Naive thymus-derived CD4-positive, alpha-beta T cell (primary cell): ENCODE measurements around the gene PDCD4. TPM values are rescaled to one million over a fixed set of nuclear protein-coding genes. Genes with fewer than 3 reads are reported as not detected.

ENCODE experiments used
- ATAC-seq: fragments of 150-1000 bp; cut with Tn5 transposase; 2 replicates; pipeline ENCODE4 v1.10.0; 2021; ENCODE audit warnings: mild to moderate bottlenecking, moderate library complexity
- CTCF ChIA-PET: fragments of 350-600 bp; sonication (Branson Sonifier 250); formaldehyde crosslinking; loops from one replicate; lab custom pipeline; 2021; ENCODE audit warnings: antibody characterized with exemption; lab: Charles Lee
- POLR2A ChIA-PET: fragments of 350-600 bp; sonication (Branson Sonifier 250); formaldehyde crosslinking; loops from one replicate; lab custom pipeline; 2021; ENCODE audit warnings: antibody characterized with exemption, inconsistent platforms; lab: Charles Lee
- DNase-seq, 9 donors: peaks; one replicate each; pipeline versions ENCODE4 v3.0.0 to v3.0.0-alpha.2; 2020 to 2022; ENCODE audit warnings: mixed read lengths in 1 of 9
- H3K27ac ChIP-seq: one replicate; pipeline ENCODE4 v1.7.0; 2013; ENCODE audit warnings: mild to moderate bottlenecking, low read depth, low read length, moderate library complexity
- H3K27me3 ChIP-seq, 2 donors: one replicate each; pipeline ENCODE4 v1.7.0; 2013; ENCODE audit warnings: low read length in 2 of 2, mild to moderate bottlenecking in 2 of 2, moderate library complexity in 2 of 2; ENCODE audit not compliant: control insufficient read depth in 2 of 2, insufficient read depth in 2 of 2
- H3K36me3 ChIP-seq, 3 experiments: 1 replicate in 2 of 3; 2 replicates in 1 of 3; pipeline ENCODE4 v1.7.0; 2013; ENCODE audit warnings: low read length in 3 of 3, mild to moderate bottlenecking in 3 of 3, moderate library complexity in 1 of 3; ENCODE audit not compliant: insufficient read depth in 3 of 3, control insufficient read depth in 2 of 3
- H3K4me1 ChIP-seq, 2 donors: one replicate each; pipeline ENCODE4 v1.7.0; 2013; ENCODE audit warnings: low read length in 2 of 2, mild to moderate bottlenecking in 2 of 2, moderate library complexity in 1 of 2; ENCODE audit not compliant: control insufficient read depth in 2 of 2, insufficient read depth in 2 of 2
- H3K4me3 ChIP-seq: 2 replicates; pipeline ENCODE4 v1.7.0; 2013; ENCODE audit warnings: mild to moderate bottlenecking, low read length
- H3K9me3 ChIP-seq, 3 experiments: 1 replicate in 2 of 3; 2 replicates in 1 of 3; pipeline ENCODE4 v1.7.0; 2013; ENCODE audit warnings: low read length in 3 of 3; ENCODE audit not compliant: control insufficient read depth in 2 of 3
- H3K27ac Mint-ChIP-seq, 9 donors: one replicate each; pipeline ENCODE4 v1.8.0; 2020 to 2022; ENCODE audit warnings: mixed read lengths in 9 of 9, mild to moderate bottlenecking in 8 of 9, moderate library complexity in 5 of 9, inconsistent platforms in 2 of 9
- H3K27me3 Mint-ChIP-seq, 5 donors: one replicate each; pipeline ENCODE4 v1.8.0; 2021 to 2022; ENCODE audit warnings: mixed read lengths in 5 of 5, mild to moderate bottlenecking in 1 of 5
- H3K36me3 Mint-ChIP-seq, 5 donors: one replicate each; pipeline ENCODE4 v1.8.0; 2020 to 2022; ENCODE audit warnings: mixed read lengths in 5 of 5, mild to moderate bottlenecking in 3 of 5, inconsistent platforms in 1 of 5
- H3K4me1 Mint-ChIP-seq, 7 donors: one replicate each; pipeline ENCODE4 v1.8.0; 2020 to 2022; ENCODE audit warnings: mixed read lengths in 7 of 7, mild to moderate bottlenecking in 3 of 7, inconsistent platforms in 1 of 7
- H3K4me3 Mint-ChIP-seq, 10 donors: one replicate each; pipeline ENCODE4 v1.8.0; 2020 to 2022; ENCODE audit warnings: mild to moderate bottlenecking in 10 of 10, mixed read lengths in 10 of 10, moderate library complexity in 6 of 10, inconsistent platforms in 2 of 10
- H3K9me3 Mint-ChIP-seq, 11 donors: one replicate each; pipeline ENCODE4 v1.8.0; 2020 to 2022; ENCODE audit warnings: mixed read lengths in 11 of 11, mild to moderate bottlenecking in 4 of 11, inconsistent platforms in 1 of 11, moderate library complexity in 1 of 11
- intact Hi-C, 2 donors: fragments of 100-400 bp; cut with micrococcal nuclease; formaldehyde crosslinking; loops; one replicate each; pipeline ENCODE4 v1.15.1; 2023
- polyA plus RNA-seq, 2 donors: library from polyadenylated mRNA; unstranded; fragments of 300-500 nt; fragmentation: Illumina TruSeq; gene quantifications; one replicate each; pipeline ENCODE4 v1.2.3, GENCODE V29; 2021
- total RNA-seq, 6 experiments: library from RNA in 5 of 6; stranded (reverse) in 5 of 6; gene quantifications; 1 replicate in 5 of 6; 2 replicates in 1 of 6; pipeline ENCODE4 v1.2.3 and lab custom pipeline; 2021 to 2026

Gene PDCD4
- total and polyA plus RNA-seq, 7 experiments from 2014 or later = 93.7 to 295 (median 253) TPM

- Mint-ChIP-seq H3K27ac (peak overlapping the region in 8 of 9 donors; percentile 33 to 84 (median 63)), H3K4me1 (peaks cover 48 to 92% (median 88%) of the 10 kb centered on the region in 7 donors), H3K36me3 (peaks cover 0 to 27% (median 0%) of the 10 kb centered on the region in 5 donors), H3K4me3 (peak overlapping the region in 7 of 10 donors; percentile 17 to 67 (median 58)), H3K27me3 (no peaks in the 10 kb centered on the region), H3K9me3 (peaks cover 0 to 4% (median 0%) of the 10 kb centered on the region in 11 donors)
- H3K36me3 ChIP-seq = no peaks in the 10 kb centered on the region
- ATAC-seq = no peak
- H3K4me3 ChIP-seq = no peak overlapping the region
- no peaks in the 10 kb centered on the region for H3K9me3 ChIP-seq
- ChIA-PET CTCF (interaction anchor here (0.9 kb wide), 1 partner anchor 28 kb away, joined by 3 read pairs; no protein-coding TSS in a partner anchor), POLR2A (interaction anchor here (1.0 to 3.0 kb wide), 10 partner anchors 9 to 52 kb away, joined by 3 to 21 read pairs (median 8); partner anchors contain the start of gene PDCD4)
- H3K27me3 ChIP-seq = no peaks in the 10 kb centered on the region
- H3K4me1 ChIP-seq = peaks cover 80 to 82% of the 10 kb centered on the region in 2 donors
- H3K27ac ChIP-seq = no peak overlapping the region
- DNase-seq = no peak
- intact Hi-C loops = no loop called here
Observed at GRCh38 chr10:110853921-110854605, 17.7 kb upstream of the PDCD4 start.

- Mint-ChIP-seq H3K9me3 (peaks cover 0 to 5% (median 0%) of the 10 kb centered on the region in 11 donors), H3K4me1 (peaks cover 54 to 92% (median 88%) of the 10 kb centered on the region in 7 donors), H3K4me3 (peak overlapping the region in 9 of 10 donors; percentile 29 to 79 (median 65)), H3K36me3 (peaks cover 0 to 28% (median 0%) of the 10 kb centered on the region in 5 donors), H3K27ac (peak overlapping the region; percentile 67 to 100 (median 97)), H3K27me3 (no peaks in the 10 kb centered on the region)
- H3K27me3 ChIP-seq = no peaks in the 10 kb centered on the region
- H3K36me3 ChIP-seq = no peaks in the 10 kb centered on the region
- POLR2A ChIA-PET = interaction anchor here (0.7 to 6.7 kb wide), 17 partner anchors 10 to 54 kb away, joined by 3 to 76 read pairs (median 5); partner anchors contain the start of gene PDCD4
- intact Hi-C loops = no loop called here
- H3K27ac ChIP-seq = peak overlapping the region; percentile 83
- peaks cover 81 to 89% of the 10 kb centered on the region in 2 donors for H3K4me1 ChIP-seq
- ATAC-seq = peak; percentile 19
- H3K9me3 ChIP-seq = no peaks in the 10 kb centered on the region
- no peak overlapping the region for H3K4me3 ChIP-seq
- CTCF ChIA-PET = interaction anchor here (0.6 to 4.7 kb wide), 9 partner anchors 10 to 88 kb away, joined by 3 to 22 read pairs (median 4); no protein-coding TSS in a partner anchor
- no peak for DNase-seq
Observed at GRCh38 chr10:110857265-110858171, 14.2 kb upstream of the PDCD4 start.

- peaks cover 0 to 5% (median 0%) of the 10 kb centered on the region in 11 donors for H3K9me3 Mint-ChIP-seq
- intact Hi-C loops = no loop called here
- DNase-seq = no peak
Observed at GRCh38 chr10:110858297-110858934, 13.3 kb upstream of the PDCD4 start.

GRCh38 chr10:110859206-110859972, 12.3 kb upstream of the PDCD4 start:
- intact Hi-C loops = no loop called here
- Mint-ChIP-seq H3K4me1 (peaks cover 55 to 92% (median 88%) of the 10 kb centered on the region in 7 donors), H3K9me3 (peaks cover 0 to 5% (median 0%) of the 10 kb centered on the region in 11 donors), H3K27me3 (no peaks in the 10 kb centered on the region), H3K36me3 (peaks cover 0 to 35% (median 0%) of the 10 kb centered on the region in 5 donors), H3K4me3 (peak overlapping the region; percentile 7 to 79 (median 68)), H3K27ac (peak overlapping the region; percentile 94 to 100 (median 97))
- no peak for ATAC-seq
- Histone ChIP-seq H3K9me3 (no peaks in the 10 kb centered on the region), H3K36me3 (no peaks in the 10 kb centered on the region), H3K4me1 (peaks cover 82 to 89% of the 10 kb centered on the region in 2 donors), H3K4me3 (peak overlapping the region; percentile 1), H3K27ac (peak overlapping the region; percentile 83), H3K27me3 (no peaks in the 10 kb centered on the region)
- ChIA-PET CTCF (interaction anchor here (1.0 to 4.7 kb wide), 4 partner anchors 9 to 56 kb away, joined by 3 to 22 read pairs (median 10); no protein-coding TSS in a partner anchor), POLR2A (interaction anchor here (0.7 to 6.7 kb wide), 14 partner anchors 8 to 649 kb away, joined by 3 to 76 read pairs (median 6); partner anchors contain the start of genes BBIP1 and PDCD4)
- no peak for DNase-seq

More at GRCh38 chr10:110858297-110858934, 13.3 kb upstream of the PDCD4 start:
- H3K27ac Mint-ChIP-seq = peak overlapping the region; percentile 67 to 100 (median 97)
- H3K36me3 Mint-ChIP-seq = peaks cover 0 to 33% (median 0%) of the 10 kb centered on the region in 5 donors
- Histone ChIP-seq H3K27ac (peak overlapping the region; percentile 83), H3K27me3 (no peaks in the 10 kb centered on the region), H3K9me3 (no peaks in the 10 kb centered on the region), H3K4me3 (no peak overlapping the region), H3K4me1 (peaks cover 81 to 89% of the 10 kb centered on the region in 2 donors), H3K36me3 (no peaks in the 10 kb centered on the region)
- H3K27me3 Mint-ChIP-seq = no peaks in the 10 kb centered on the region
- H3K4me1 Mint-ChIP-seq = peaks cover 56 to 92% (median 88%) of the 10 kb centered on the region in 7 donors
- ATAC-seq = no peak
- POLR2A ChIA-PET = interaction anchor here (0.7 to 6.7 kb wide), 20 partner anchors 9 to 648 kb away, joined by 3 to 76 read pairs (median 5); partner anchors contain the start of genes BBIP1 and PDCD4
- H3K4me3 Mint-ChIP-seq = peak overlapping the region; percentile 42 to 79 (median 66)
- CTCF ChIA-PET = interaction anchor here (0.6 to 4.7 kb wide), 9 partner anchors 9 to 89 kb away, joined by 3 to 22 read pairs (median 4); no protein-coding TSS in a partner anchor

GRCh38 chr10:110859973-110860376, 11.8 kb upstream of the PDCD4 start:
- no peaks in the 10 kb centered on the region for H3K27me3 Mint-ChIP-seq

More at GRCh38 chr10:110859973-110860376, 11.8 kb upstream of the PDCD4 start:
- Histone ChIP-seq H3K9me3 (no peaks in the 10 kb centered on the region), H3K4me1 (peaks cover 80 to 88% of the 10 kb centered on the region in 2 donors), H3K27ac (peak overlapping the region; percentile 83), H3K27me3 (no peaks in the 10 kb centered on the region), H3K4me3 (peak overlapping the region; percentile 1), H3K36me3 (no peaks in the 10 kb centered on the region)
- DNase-seq (no peak), ATAC-seq (no peak)
- Mint-ChIP-seq H3K9me3 (peaks cover 0 to 5% (median 0%) of the 10 kb centered on the region in 11 donors), H3K4me1 (peaks cover 60 to 92% (median 88%) of the 10 kb centered on the region in 7 donors), H3K27ac (peak overlapping the region; percentile 94 to 100 (median 97)), H3K36me3 (peaks cover 0 to 32% (median 0%) of the 10 kb centered on the region in 5 donors), H3K4me3 (peak overlapping the region; percentile 7 to 79 (median 68))
- ChIA-PET POLR2A (interaction anchor here (1.0 to 6.7 kb wide), 15 partner anchors 7 to 119 kb away, joined by 3 to 76 read pairs (median 8); partner anchors contain the start of gene PDCD4), CTCF (interaction anchor here (1.7 to 4.7 kb wide), 4 partner anchors 10 to 57 kb away, joined by 3 to 22 read pairs (median 10); partner anchors contain the start of gene PDCD4)
- intact Hi-C loops = loop anchor here (1.0 to 10.0 kb wide), 10 partner anchors 8 to 935 kb away; partner anchors contain the start of genes ADD3 (in 1 of the 2), DUSP5 (in 1 of the 2), PDCD4 (in 1 of the 2) and XPNPEP1 (in 1 of the 2)
